ENCODE results near the gene DNM1L.

GRCh38 chr12:32794281-32794680, 115.2 kb downstream of the DNM1L start:
- TF ChIP-seq, protein P1, sequence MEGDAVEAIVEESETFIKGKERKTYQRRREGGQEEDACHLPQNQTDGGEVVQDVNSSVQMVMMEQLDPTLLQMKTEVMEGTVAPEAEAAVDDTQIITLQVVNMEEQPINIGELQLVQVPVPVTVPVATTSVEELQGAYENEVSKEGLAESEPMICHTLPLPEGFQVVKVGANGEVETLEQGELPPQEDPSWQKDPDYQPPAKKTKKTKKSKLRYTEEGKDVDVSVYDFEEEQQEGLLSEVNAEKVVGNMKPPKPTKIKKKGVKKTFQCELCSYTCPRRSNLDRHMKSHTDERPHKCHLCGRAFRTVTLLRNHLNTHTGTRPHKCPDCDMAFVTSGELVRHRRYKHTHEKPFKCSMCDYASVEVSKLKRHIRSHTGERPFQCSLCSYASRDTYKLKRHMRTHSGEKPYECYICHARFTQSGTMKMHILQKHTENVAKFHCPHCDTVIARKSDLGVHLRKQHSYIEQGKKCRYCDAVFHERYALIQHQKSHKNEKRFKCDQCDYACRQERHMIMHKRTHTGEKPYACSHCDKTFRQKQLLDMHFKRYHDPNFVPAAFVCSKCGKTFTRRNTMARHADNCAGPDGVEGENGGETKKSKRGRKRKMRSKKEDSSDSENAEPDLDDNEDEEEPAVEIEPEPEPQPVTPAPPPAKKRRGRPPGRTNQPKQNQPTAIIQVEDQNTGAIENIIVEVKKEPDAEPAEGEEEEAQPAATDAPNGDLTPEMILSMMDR (IDR thresholded peaks at IDR 0.05), result no peak
- TF ChIP-seq POLR2A (IDR thresholded peaks at IDR 0.05), result no peak

Measured in Peyer's patch (tissue), 4 donors.